GM23338 (cell line): ENCODE measurements around the gene ICE1. TPM values are rescaled to one million over a fixed set of nuclear protein-coding genes. Genes with fewer than 3 reads are reported as not detected.

Experiments used
- ATAC-seq: fragments of 200-7000 bp; cut with Tn5 transposase; 3 replicates; pipeline ENCODE4 v1.9.1; 2020
- DNase-seq: peaks from one replicate; pipeline ENCODE4 v3.0.0-alpha.2; 2015; ENCODE audit warnings: low spot score
- H2AFZ ChIP-seq: fragments of 200-600 bp; sonication (generic); 2 replicates; pipeline ENCODE4 v1.8.0; 2016; ENCODE audit warnings: antibody characterized with exemption, mild to moderate bottlenecking, moderate library complexity
- H3F3A ChIP-seq: fragments of 200-600 bp; sonication (generic); replicated peaks from 2 replicates; pipeline ENCODE4 v1.8.0; 2017; ENCODE audit warnings: antibody characterized with exemption, mixed run types, low read depth
- H3K27ac ChIP-seq: fragments of 200-600 bp; sonication (generic); 2 replicates; pipeline ENCODE4 v1.6.1; 2016; ENCODE audit warnings: low read depth
- H3K27me3 ChIP-seq: fragments of 200-600 bp; sonication (generic); 2 replicates; pipeline ENCODE4 v1.8.0; 2016; ENCODE audit warnings: mild to moderate bottlenecking, mixed run types, moderate library complexity; ENCODE audit not compliant: insufficient read depth
- H3K36me3 ChIP-seq: fragments of 200-600 bp; sonication (generic); 2 replicates; pipeline ENCODE4 v1.8.0; 2016; ENCODE audit warnings: mild to moderate bottlenecking; ENCODE audit not compliant: insufficient read depth
- H3K4me1 ChIP-seq: fragments of 200-600 bp; sonication (generic); 2 replicates; pipeline ENCODE4 v1.8.0; 2016; ENCODE audit warnings: mild to moderate bottlenecking, moderate library complexity; ENCODE audit not compliant: insufficient read depth
- H3K4me2 ChIP-seq: fragments of 200-600 bp; sonication (generic); 2 replicates; pipeline ENCODE4 v1.7.1; 2017; ENCODE audit warnings: mixed run types
- H3K4me3 ChIP-seq: fragments of 200-600 bp; sonication (generic); 2 replicates; pipeline ENCODE4 v1.6.1; 2016; ENCODE audit warnings: mixed run types
- H3K79me2 ChIP-seq: fragments of 200-600 bp; sonication (generic); replicated peaks from 2 replicates; pipeline ENCODE4 v1.8.0; 2017; ENCODE audit warnings: mild to moderate bottlenecking; ENCODE audit not compliant: insufficient read depth
- H3K9me2 ChIP-seq: fragments of 200-600 bp; sonication (generic); 2 replicates; pipeline ENCODE4 v1.8.0; 2017; ENCODE audit not compliant: insufficient read depth
- H4K20me1 ChIP-seq: fragments of 200-600 bp; sonication (generic); replicated peaks from 2 replicates; pipeline ENCODE4 v1.8.0; 2017; ENCODE audit warnings: mild to moderate bottlenecking; ENCODE audit not compliant: insufficient read depth
- H3K27ac Mint-ChIP-seq: 2 replicates; pipeline ENCODE4 v1.8.0; 2020; ENCODE audit warnings: inconsistent platforms, mild to moderate bottlenecking, moderate library complexity, mixed read lengths
- H3K27me3 Mint-ChIP-seq: 3 replicates; pipeline ENCODE4 v1.8.0; 2022; ENCODE audit warnings: low read depth, mild to moderate bottlenecking, moderate library complexity, mixed read lengths, inconsistent platforms; ENCODE audit not compliant: insufficient read depth, poor library complexity
- H3K36me3 Mint-ChIP-seq: 3 replicates; pipeline ENCODE4 v1.8.0; 2021; ENCODE audit warnings: low read depth, mild to moderate bottlenecking, inconsistent platforms, moderate library complexity, mixed read lengths
- H3K4me1 Mint-ChIP-seq: 3 replicates; pipeline ENCODE4 v1.8.0; 2020; ENCODE audit warnings: mild to moderate bottlenecking, inconsistent platforms, mixed read lengths
- H3K4me3 Mint-ChIP-seq: 3 replicates; pipeline ENCODE4 v1.8.0; 2021; ENCODE audit warnings: moderate library complexity, mild to moderate bottlenecking, inconsistent platforms, mixed read lengths
- H3K9me3 Mint-ChIP-seq: 3 replicates; pipeline ENCODE4 v1.8.0; 2020; ENCODE audit warnings: moderate library complexity, mild to moderate bottlenecking, inconsistent platforms, mixed read lengths
- CREB1 ChIP-seq: fragments of 250-450 bp; sonication (Bioruptor Pico); IDR thresholded peaks from 2 replicates; pipeline ENCODE4 v1.5.0; 2020; ENCODE audit warnings: low read depth, mild to moderate bottlenecking, moderate library complexity
- EZH2 ChIP-seq: fragments of 200-600 bp; sonication (generic); IDR thresholded peaks from one replicate; pipeline ENCODE4 v1.8.0; 2017; ENCODE audit warnings: antibody characterized with exemption, mild to moderate bottlenecking, low read depth; ENCODE audit not compliant: unreplicated experiment
- EZH2phosphoT487 ChIP-seq: fragments of 200-600 bp; sonication (generic); IDR thresholded peaks from one replicate; pipeline ENCODE4 v1.8.1; 2018; ENCODE audit warnings: antibody characterized with exemption; ENCODE audit not compliant: unreplicated experiment
- NANOG ChIP-seq: IDR thresholded peaks from 2 replicates; pipeline ENCODE4 v1.6.1; 2016; ENCODE audit warnings: antibody characterized with exemption, borderline replicate concordance
- REST ChIP-seq: IDR thresholded peaks from one replicate; pipeline ENCODE4 v1.6.1; 2018; ENCODE audit warnings: antibody characterized with exemption; ENCODE audit not compliant: unreplicated experiment
- STAT1 ChIP-seq: IDR thresholded peaks from one replicate; pipeline ENCODE4 v1.6.1; 2016; ENCODE audit warnings: antibody characterized with exemption; ENCODE audit not compliant: unreplicated experiment
- ZNF114 ChIP-seq: fragments of 250-450 bp; sonication (Bioruptor Pico); IDR thresholded peaks from 2 replicates; pipeline ENCODE4 v1.5.0; 2020; ENCODE audit warnings: mild to moderate bottlenecking, moderate library complexity
- ZNF331 ChIP-seq: fragments of 250-450 bp; sonication (Bioruptor Pico); IDR thresholded peaks from 2 replicates; pipeline ENCODE4 v1.5.0; 2020; ENCODE audit warnings: low read depth, mild to moderate bottlenecking, moderate library complexity
- polyA plus RNA-seq: library from polyadenylated mRNA; unstranded; fragments of >200 nt; fragmentation: Nextera tagmentation; extraction: Ambion mirVana; gene quantifications from 2 replicates; pipeline ENCODE4 v1.2.1, GENCODE V29; 2016
- total RNA-seq: library from RNA; depleted of rRNA; stranded (reverse); fragments of >200 nt; shearing (Covaris generic); gene quantifications from 2 replicates; pipeline ENCODE4 v1.2.3, GENCODE V29; 2014
- TF ChIP-seq, protein P1 (sequence below), 2 experiments: fragments of 200-600 bp in 1 of 2; sonication (generic) in 1 of 2; conservative IDR thresholded peaks; 2 replicates each; pipeline versions ENCODE4 v1.5.1 to v1.6.1; 2016 to 2017; ENCODE audit warnings: antibody characterized with exemption in 2 of 2, low read depth in 2 of 2, mild to moderate bottlenecking in 2 of 2, moderate library complexity in 1 of 2
- TF ChIP-seq, protein P2 (sequence below): fragments of 250-450 bp; sonication (Bioruptor Pico); IDR thresholded peaks from 2 replicates; pipeline ENCODE4 v1.5.0; 2020; ENCODE audit warnings: mild to moderate bottlenecking, moderate library complexity

Gene ICE1
- total and polyA plus RNA-seq, 2 experiments from 2014 or later, result 59.5 to 65.1 TPM

DNA sequence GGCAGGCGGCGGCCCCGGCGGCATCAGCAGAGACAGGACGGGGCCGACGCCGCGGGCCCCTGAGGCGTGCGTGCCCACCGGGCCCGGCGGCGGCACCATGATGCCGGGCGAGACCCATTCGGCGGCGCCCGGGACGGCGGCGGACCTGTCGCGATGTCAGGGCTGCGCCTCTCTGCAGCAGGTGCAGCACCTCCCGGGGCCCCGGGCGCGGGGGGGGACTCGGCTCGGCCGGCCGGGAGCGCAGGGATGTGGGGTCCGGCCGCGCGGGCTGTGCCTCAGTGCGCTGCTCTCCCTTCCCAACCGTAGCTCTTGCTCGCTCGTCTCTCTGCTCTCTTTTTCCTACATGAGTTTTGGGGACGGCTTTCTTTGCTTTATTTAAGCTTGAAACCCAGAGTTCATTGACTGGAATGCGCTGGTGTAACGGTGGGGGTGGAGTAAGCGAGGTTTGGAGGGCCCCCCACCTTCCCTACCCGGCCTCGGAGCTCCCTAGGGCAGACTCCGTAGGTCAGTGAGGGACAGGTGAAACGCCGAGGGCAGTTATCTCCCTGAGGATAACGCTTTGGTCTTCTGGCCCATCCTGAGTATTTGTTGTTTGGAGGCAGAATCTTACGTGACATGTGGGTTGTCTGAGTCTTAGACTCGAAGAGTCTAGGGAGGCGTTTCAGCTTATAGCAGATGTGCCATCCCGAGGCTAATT is 490 bp downstream of the ICE1 start:
- Mint-ChIP-seq H3K27me3 (peaks cover 12% of the 10 kb centered on the region), H3K4me1 (peaks cover 24% of the 10 kb centered on the region), H3K4me3 (peak overlapping the region; percentile 59; the same call in 2 of the 3 replicates), H3K27ac (peak overlapping the region; percentile 93), H3K9me3 (no peaks in the 10 kb centered on the region), H3K36me3 (no peaks in the 10 kb centered on the region)
- TF ChIP-seq NANOG (no peak), CREB1 (no peak), ZNF114 (CRISPR knock-in tag) (no peak), REST (no peak), ZNF331 (CRISPR knock-in tag) (no peak), STAT1 (no peak), EZH2 (no peak), EZH2phosphoT487 (no peak)
- TF ChIP-seq, protein P1, sequence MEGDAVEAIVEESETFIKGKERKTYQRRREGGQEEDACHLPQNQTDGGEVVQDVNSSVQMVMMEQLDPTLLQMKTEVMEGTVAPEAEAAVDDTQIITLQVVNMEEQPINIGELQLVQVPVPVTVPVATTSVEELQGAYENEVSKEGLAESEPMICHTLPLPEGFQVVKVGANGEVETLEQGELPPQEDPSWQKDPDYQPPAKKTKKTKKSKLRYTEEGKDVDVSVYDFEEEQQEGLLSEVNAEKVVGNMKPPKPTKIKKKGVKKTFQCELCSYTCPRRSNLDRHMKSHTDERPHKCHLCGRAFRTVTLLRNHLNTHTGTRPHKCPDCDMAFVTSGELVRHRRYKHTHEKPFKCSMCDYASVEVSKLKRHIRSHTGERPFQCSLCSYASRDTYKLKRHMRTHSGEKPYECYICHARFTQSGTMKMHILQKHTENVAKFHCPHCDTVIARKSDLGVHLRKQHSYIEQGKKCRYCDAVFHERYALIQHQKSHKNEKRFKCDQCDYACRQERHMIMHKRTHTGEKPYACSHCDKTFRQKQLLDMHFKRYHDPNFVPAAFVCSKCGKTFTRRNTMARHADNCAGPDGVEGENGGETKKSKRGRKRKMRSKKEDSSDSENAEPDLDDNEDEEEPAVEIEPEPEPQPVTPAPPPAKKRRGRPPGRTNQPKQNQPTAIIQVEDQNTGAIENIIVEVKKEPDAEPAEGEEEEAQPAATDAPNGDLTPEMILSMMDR (conservative IDR thresholded peaks at IDR 0.05; ENCODE audit: low read depth in 2 of 2), result no peak
- TF ChIP-seq, protein P2, sequence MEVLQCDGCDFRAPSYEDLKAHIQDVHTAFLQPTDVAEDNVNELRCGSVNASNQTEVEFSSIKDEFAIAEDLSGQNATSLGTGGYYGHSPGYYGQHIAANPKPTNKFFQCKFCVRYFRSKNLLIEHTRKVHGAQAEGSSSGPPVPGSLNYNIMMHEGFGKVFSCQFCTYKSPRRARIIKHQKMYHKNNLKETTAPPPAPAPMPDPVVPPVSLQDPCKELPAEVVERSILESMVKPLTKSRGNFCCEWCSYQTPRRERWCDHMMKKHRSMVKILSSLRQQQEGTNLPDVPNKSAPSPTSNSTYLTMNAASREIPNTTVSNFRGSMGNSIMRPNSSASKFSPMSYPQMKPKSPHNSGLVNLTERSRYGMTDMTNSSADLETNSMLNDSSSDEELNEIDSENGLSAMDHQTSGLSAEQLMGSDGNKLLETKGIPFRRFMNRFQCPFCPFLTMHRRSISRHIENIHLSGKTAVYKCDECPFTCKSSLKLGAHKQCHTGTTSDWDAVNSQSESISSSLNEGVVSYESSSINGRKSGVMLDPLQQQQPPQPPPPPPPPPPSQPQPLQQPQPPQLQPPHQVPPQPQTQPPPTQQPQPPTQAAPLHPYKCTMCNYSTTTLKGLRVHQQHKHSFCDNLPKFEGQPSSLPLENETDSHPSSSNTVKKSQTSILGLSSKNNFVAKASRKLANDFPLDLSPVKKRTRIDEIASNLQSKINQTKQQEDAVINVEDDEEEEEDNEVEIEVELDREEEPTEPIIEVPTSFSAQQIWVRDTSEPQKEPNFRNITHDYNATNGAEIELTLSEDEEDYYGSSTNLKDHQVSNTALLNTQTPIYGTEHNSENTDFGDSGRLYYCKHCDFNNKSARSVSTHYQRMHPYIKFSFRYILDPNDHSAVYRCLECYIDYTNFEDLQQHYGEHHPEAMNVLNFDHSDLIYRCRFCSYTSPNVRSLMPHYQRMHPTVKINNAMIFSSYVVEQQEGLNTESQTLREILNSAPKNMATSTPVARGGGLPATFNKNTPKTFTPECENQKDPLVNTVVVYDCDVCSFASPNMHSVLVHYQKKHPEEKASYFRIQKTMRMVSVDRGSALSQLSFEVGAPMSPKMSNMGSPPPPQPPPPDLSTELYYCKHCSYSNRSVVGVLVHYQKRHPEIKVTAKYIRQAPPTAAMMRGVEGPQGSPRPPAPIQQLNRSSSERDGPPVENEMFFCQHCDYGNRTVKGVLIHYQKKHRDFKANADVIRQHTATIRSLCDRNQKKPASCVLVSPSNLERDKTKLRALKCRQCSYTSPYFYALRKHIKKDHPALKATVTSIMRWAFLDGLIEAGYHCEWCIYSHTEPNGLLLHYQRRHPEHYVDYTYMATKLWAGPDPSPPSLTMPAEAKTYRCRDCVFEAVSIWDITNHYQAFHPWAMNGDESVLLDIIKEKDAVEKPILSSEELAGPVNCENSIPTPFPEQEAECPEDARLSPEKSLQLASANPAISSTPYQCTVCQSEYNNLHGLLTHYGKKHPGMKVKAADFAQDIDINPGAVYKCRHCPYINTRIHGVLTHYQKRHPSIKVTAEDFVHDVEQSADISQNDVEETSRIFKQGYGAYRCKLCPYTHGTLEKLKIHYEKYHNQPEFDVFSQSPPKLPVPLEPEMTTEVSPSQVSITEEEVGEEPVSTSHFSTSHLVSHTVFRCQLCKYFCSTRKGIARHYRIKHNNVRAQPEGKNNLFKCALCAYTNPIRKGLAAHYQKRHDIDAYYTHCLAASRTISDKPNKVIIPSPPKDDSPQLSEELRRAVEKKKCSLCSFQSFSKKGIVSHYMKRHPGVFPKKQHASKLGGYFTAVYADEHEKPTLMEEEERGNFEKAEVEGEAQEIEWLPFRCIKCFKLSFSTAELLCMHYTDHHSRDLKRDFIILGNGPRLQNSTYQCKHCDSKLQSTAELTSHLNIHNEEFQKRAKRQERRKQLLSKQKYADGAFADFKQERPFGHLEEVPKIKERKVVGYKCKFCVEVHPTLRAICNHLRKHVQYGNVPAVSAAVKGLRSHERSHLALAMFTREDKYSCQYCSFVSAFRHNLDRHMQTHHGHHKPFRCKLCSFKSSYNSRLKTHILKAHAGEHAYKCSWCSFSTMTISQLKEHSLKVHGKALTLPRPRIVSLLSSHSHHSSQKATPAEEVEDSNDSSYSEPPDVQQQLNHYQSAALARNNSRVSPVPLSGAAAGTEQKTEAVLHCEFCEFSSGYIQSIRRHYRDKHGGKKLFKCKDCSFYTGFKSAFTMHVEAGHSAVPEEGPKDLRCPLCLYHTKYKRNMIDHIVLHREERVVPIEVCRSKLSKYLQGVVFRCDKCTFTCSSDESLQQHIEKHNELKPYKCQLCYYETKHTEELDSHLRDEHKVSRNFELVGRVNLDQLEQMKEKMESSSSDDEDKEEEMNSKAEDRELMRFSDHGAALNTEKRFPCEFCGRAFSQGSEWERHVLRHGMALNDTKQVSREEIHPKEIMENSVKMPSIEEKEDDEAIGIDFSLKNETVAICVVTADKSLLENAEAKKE (CRISPR knock-in tag), result no peak
- H3K27ac ChIP-seq, result 0 out of 2 replicates have a peak overlapping the region, but pooled peaks have one; percentile 75
- DNase-seq (peak; percentile 39), ATAC-seq (peak; percentile 16)
- no peak overlapping the region for H2AFZ ChIP-seq
- H3K4me2 ChIP-seq, result peak overlapping the region; percentile 97
- H3K27me3 ChIP-seq, result no peaks in the 10 kb centered on the region
- H3K4me1 ChIP-seq, result peaks cover 29% of the 10 kb centered on the region
- peak overlapping the region; percentile 95 for H3K4me3 ChIP-seq
- peaks cover 5% of the 10 kb centered on the region; the same call in 1 of the 2 replicates for H3F3A ChIP-seq
- peaks cover 34% of the 10 kb centered on the region for H4K20me1 ChIP-seq
- peaks cover 54% of the 10 kb centered on the region for H3K79me2 ChIP-seq
- no peaks in the 10 kb centered on the region for H3K9me2 ChIP-seq
- H3K36me3 ChIP-seq, result no peaks in the 10 kb centered on the region
